Choroid plexus epithelial cell (primary cell): ENCODE measurements around the gene IL26.

Experiments used
- DNase-seq: peaks from one replicate; pipeline ENCODE4 v3.0.0-alpha.2; 2010; ENCODE audit warnings: low read depth
- H3K4me3 ChIP-seq: 2 replicates; pipeline ENCODE4 v1.5.1; 2011; ENCODE audit warnings: low read depth, mild to moderate bottlenecking, control low read depth, low read length, moderate library complexity
- CTCF ChIP-seq: conservative IDR thresholded peaks from 2 replicates; pipeline ENCODE4 v1.5.1; 2011; ENCODE audit warnings: low read depth, mild to moderate bottlenecking, control low read depth, inconsistent platforms, low read length, moderate library complexity

The IL26 gene

GRCh38 chr12:68166317-68166831 lies 59.2 kb downstream of the IL26 start:
- no peak for DNase-seq
- H3K4me3 ChIP-seq, result no peak overlapping the region
- no peak for TF ChIP-seq CTCF

- no peak overlapping the region for H3K4me3 ChIP-seq
- DNase-seq, result no peak
- TF ChIP-seq CTCF, result no peak
Measured at GRCh38 chr12:68163560-68164081, 62.0 kb downstream of the IL26 start.

- no peak for DNase-seq
- H3K4me3 ChIP-seq, result no peak overlapping the region
- no peak for TF ChIP-seq CTCF
Measured at GRCh38 chr12:68162374-68162773, 63.2 kb downstream of the IL26 start.

- TF ChIP-seq CTCF, result no peak
- no peak for DNase-seq
Measured at GRCh38 chr12:68159681-68160304, 65.8 kb downstream of the IL26 start, which contains the start of gene IFNG. TSS of gene IFNG (minus strand) at chr12:68159740. CDS start at chr12:68159615, 125 bp downstream.

DNA sequence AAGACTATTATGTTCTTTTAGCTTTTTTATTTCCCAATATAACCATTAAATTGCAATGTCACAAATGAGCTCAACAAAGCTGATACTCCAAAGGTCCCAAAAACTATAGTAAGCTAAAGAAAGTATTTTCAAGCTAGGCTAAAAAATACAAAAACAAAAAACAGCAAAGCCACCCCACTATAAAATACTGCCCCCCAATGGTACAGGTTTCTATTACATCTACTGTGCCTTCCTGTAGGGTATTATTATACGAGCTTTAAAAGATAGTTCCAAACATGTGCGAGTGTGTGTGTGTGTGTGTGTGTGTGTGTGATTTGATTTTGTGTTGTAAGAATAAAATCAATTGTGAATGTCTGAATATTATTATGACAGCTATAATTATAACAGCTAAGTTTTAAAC lies 67.2 kb downstream of the IL26 start:
- no peak overlapping the region for H3K4me3 ChIP-seq
- peak; percentile 30 for DNase-seq
- TF ChIP-seq CTCF, result peak; percentile 51

More at GRCh38 chr12:68159681-68160304, 65.8 kb downstream of the IL26 start, which contains the start of gene IFNG:
- H3K4me3 ChIP-seq, result no peak within 1 kb of the TSS

GRCh38 chr12:68157380-68157779 lies 68.2 kb downstream of the IL26 start:
- no peak for DNase-seq
- no peak for TF ChIP-seq CTCF
- H3K4me3 ChIP-seq, result no peak overlapping the region

GRCh38 chr12:68156636-68157035 lies 69.0 kb downstream of the IL26 start:
- no peak for DNase-seq
- no peak overlapping the region for H3K4me3 ChIP-seq
- no peak for TF ChIP-seq CTCF
